ENCODE results near the gene AURKA.

DNA sequence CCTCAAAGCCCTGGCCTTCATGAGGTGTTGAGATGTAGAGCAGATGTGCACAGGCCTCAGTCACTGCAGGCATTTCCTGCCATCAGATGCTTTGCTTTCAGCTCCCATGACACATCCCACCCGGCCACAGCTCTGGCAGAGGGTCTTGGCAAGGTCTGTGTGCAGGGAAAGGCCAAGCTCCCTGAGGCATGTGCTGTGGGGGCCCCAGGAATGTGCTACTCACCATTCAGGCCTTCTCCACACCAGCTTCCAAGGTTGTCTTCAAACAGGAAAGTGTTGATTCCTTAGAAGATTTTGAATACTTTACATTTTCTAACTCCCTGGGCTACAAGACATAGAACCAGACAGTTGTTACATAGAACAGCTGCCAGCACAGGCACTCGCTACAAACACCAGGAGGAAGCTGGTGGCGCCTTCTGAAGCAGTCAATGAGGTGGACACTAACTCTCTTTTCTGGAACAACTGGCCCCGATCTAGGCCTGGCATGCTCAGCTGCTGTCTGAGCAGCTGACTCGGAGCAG, 47.8 kb upstream of the AURKA start:
- TF ChIP-seq EP300 (IDR thresholded peaks at IDR 0.05; ENCODE audit: borderline replicate concordance) (no peak), CEBPB (IDR thresholded peaks at IDR 0.05) (no peak)

All from Ishikawa (cell line).